HUES64 (cell line): ENCODE data around the gene CARTPT.

Experiments
- H3K27ac ChIP-seq: 2 replicates; pipeline ENCODE4 v1.7.0; 2013; ENCODE audit warnings: low read depth, low read length, inconsistent platforms
- H3K27me3 ChIP-seq: 2 replicates; pipeline ENCODE4 v1.6.1; 2013; ENCODE audit warnings: mild to moderate bottlenecking, low read length; ENCODE audit not compliant: insufficient read depth
- H3K36me3 ChIP-seq: 2 replicates; pipeline ENCODE4 v1.6.1; 2013; ENCODE audit warnings: mild to moderate bottlenecking, low read length; ENCODE audit not compliant: insufficient read depth
- H3K4me1 ChIP-seq: 2 replicates; pipeline ENCODE4 v1.6.1; 2013; ENCODE audit warnings: mild to moderate bottlenecking, low read length, moderate library complexity; ENCODE audit not compliant: insufficient read depth
- H3K4me3 ChIP-seq: 2 replicates; pipeline ENCODE4 v1.5.1; 2013; ENCODE audit warnings: mild to moderate bottlenecking, low read length, moderate library complexity
- H3K9ac ChIP-seq: 2 replicates; pipeline ENCODE4 v1.6.1; 2013; ENCODE audit warnings: mild to moderate bottlenecking, low read depth, low read length
- H3K9me3 ChIP-seq: 2 replicates; pipeline ENCODE4 v1.6.1; 2013; ENCODE audit warnings: low read depth, low read length; ENCODE audit not compliant: insufficient read depth
- WGBS: fragments of 150-250, 120-280 bp; methylation state at CpG from one replicate; pipeline ENCODE4 v1.1.7; 2013; ENCODE audit warnings: missing lambda C conversion rate; 5-methylcytosine and 5-hydroxymethylcytosine counted together

The CARTPT gene

DNA sequence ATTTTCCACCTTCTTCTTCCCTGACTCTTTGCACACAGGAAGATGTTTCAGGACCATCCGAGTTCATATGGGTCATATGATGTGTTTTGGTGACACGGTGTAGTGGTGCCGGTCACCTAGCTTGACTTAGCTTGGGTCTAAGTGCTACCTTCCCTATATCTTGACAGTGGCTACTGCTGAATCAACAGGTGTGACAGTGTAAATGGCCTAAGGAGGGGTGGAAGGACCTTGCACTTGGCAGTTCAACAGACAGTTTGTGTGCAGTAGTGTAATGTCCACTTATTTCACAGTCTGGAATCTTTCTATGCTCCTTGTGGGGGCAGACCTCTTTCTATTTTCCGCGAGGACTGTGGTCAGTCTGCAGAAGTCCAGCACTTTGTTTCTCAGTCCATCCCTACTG lies 43.8 kb downstream of the CARTPT start:
- no peak overlapping the region for H3K4me3 ChIP-seq
- WGBS: 96% methylated on average over 5 of the region's 5 CpGs
- no peak overlapping the region for H3K9ac ChIP-seq
- H3K4me1 ChIP-seq: no peaks in the 10 kb centered on the region
- no peaks in the 10 kb centered on the region for H3K9me3 ChIP-seq
- no peak overlapping the region for H3K27ac ChIP-seq
- no peaks in the 10 kb centered on the region for H3K27me3 ChIP-seq
- H3K36me3 ChIP-seq: no peaks in the 10 kb centered on the region

DNA sequence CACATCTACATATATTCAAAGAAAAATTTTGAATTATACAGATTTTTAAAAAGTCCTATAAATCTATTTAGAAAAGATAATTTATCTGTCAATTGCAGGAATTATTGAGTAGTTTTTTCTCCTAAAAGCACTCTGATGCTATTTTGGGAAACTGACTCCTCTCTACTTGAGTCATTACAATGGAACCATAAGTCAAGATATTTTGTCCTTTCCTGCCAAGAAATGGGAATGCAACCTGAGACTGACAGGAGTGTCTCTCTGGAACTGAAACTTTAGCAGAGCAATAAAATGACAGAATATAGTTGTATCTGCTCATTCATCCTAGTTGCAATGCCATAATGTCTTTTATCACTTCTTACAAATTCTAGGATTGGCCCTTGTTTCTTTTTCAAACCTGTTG lies 48.6 kb downstream of the CARTPT start:
- H3K9ac ChIP-seq: no peak overlapping the region
- H3K27ac ChIP-seq: no peak overlapping the region
- H3K9me3 ChIP-seq: no peaks in the 10 kb centered on the region
- no peaks in the 10 kb centered on the region for H3K27me3 ChIP-seq
- H3K4me1 ChIP-seq: peaks cover 7% of the 10 kb centered on the region
- no peak overlapping the region for H3K4me3 ChIP-seq
- no peaks in the 10 kb centered on the region for H3K36me3 ChIP-seq

DNA sequence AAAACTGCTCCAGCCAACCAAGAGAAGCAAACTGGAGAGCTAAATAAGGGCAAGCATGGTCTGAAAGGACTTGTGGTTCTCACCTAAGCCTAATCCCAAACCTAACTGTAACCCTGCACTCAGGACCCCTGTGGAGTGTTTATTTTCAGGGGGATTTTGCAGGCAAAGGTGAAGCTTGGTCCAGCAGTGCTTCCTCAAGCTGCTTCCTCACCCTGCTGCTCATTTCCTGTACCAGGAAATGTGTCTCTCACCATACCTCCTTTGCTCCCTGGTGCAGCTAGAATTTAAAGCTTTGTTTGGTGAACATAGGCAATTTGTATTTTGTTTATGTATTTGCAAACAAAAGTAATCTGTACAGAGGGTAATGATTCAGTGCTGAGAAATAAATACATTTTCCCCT lies 50.2 kb downstream of the CARTPT start:
- no peaks in the 10 kb centered on the region for H3K9me3 ChIP-seq
- peaks cover 7% of the 10 kb centered on the region for H3K4me1 ChIP-seq
- no peaks in the 10 kb centered on the region for H3K36me3 ChIP-seq
- no peak overlapping the region for H3K27ac ChIP-seq
- H3K9ac ChIP-seq: no peak overlapping the region
- H3K4me3 ChIP-seq: no peak overlapping the region
- no peaks in the 10 kb centered on the region for H3K27me3 ChIP-seq

DNA sequence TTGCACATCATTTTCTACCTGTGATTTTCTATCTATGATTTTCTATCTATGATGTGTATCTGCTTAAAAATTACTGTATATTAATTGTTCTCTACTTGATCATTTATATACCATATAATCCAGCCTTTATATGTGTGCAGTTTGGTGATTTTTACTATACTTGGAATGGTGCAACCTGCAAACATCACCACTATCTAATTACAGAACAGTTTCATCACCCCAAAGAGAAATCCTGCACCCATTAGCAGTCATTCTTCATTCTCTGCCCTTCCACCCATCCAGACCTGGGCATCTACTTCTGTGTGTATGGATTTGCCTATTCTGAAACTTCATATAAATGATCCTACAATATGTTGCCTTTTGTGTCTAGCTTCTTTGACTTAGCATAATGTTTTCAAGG lies 51.3 kb downstream of the CARTPT start:
- Histone ChIP-seq H3K27me3 (no peaks in the 10 kb centered on the region), H3K9me3 (no peaks in the 10 kb centered on the region), H3K4me3 (no peak overlapping the region), H3K9ac (no peak overlapping the region), H3K36me3 (no peaks in the 10 kb centered on the region), H3K4me1 (peaks cover 7% of the 10 kb centered on the region), H3K27ac (no peak overlapping the region)
